Activated CD8-positive, alpha-beta T cell treated with anti-CD3 and anti-CD28 coated beads for 36 hours (primary cell): ENCODE results near the gene LRMDA. TPM values are rescaled to one million over a fixed set of nuclear protein-coding genes. Genes with fewer than 3 reads are reported as not detected.

ENCODE experiments used
- ATAC-seq: fragments of 200-7000 bp; cut with Tn5 transposase; one replicate; pipeline ENCODE4 v1.10.0; 2021; ENCODE audit warnings: mild to moderate bottlenecking, moderate library complexity
- CTCF ChIA-PET: fragments of 350-600 bp; sonication (Branson Sonifier 250); formaldehyde crosslinking; loops from one replicate; lab custom pipeline; 2021; ENCODE audit warnings: antibody characterized with exemption; lab: Charles Lee
- POLR2A ChIA-PET: fragments of 350-600 bp; sonication (Branson Sonifier 250); formaldehyde crosslinking; loops from one replicate; lab custom pipeline; 2021; ENCODE audit warnings: antibody characterized with exemption; lab: Charles Lee
- DNase-seq: peaks from one replicate; pipeline ENCODE4 v3.0.0-alpha.2; 2020
- H3K27ac Mint-ChIP-seq: one replicate; pipeline ENCODE4 v1.8.0; 2021; ENCODE audit warnings: mild to moderate bottlenecking, mixed read lengths
- H3K27me3 Mint-ChIP-seq: one replicate; pipeline ENCODE4 v1.8.0; 2021; ENCODE audit warnings: mixed read lengths
- H3K36me3 Mint-ChIP-seq: one replicate; pipeline ENCODE4 v1.8.0; 2021; ENCODE audit warnings: low read depth, mixed read lengths
- H3K4me1 Mint-ChIP-seq: one replicate; pipeline ENCODE4 v1.8.0; 2021; ENCODE audit warnings: low read depth, mixed read lengths
- H3K4me3 Mint-ChIP-seq: one replicate; pipeline ENCODE4 v1.8.0; 2021; ENCODE audit warnings: mild to moderate bottlenecking, moderate library complexity, mixed read lengths
- H3K9me3 Mint-ChIP-seq: one replicate; pipeline ENCODE4 v1.8.0; 2021; ENCODE audit warnings: mixed read lengths
- intact Hi-C: fragments of 100-400 bp; cut with micrococcal nuclease; formaldehyde crosslinking; loops from one replicate; pipeline ENCODE4 v1.10.0; 2022
- total RNA-seq, 2 experiments: library from RNA; stranded (reverse); gene quantifications; one replicate each; pipeline ENCODE4 v1.2.3, GENCODE V29; 2021
- TF ChIP-seq, protein P1 (sequence below): fragments of 200-600 bp; IDR thresholded peaks from one replicate; pipeline ENCODE4 v1.8.0; 2022; ENCODE audit warnings: antibody characterized with exemption, mild to moderate bottlenecking

LRMDA gene
- total RNA-seq, 2 experiments from 2014 or later: not detected

DNA sequence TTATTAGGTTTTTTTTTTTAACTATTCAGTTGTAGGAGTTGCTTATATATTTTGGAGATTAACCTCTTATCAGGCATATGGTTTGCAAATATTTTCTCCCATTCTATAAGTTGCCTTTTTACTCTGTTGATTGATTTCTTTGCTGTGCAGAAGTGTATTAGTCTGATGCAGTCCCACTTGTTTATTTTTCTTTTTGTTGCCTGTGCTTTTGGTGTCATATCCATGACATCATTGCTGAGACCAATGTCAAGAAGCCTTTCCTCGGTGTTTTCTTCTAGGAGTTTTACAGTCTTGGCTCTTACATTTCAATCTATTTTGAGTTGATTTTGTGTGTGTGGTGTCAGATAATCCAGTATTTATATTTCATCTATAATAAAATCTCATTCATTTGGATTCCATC lies 155.4 kb downstream of the LRMDA start:
- Mint-ChIP-seq H3K4me3 (no peak overlapping the region), H3K4me1 (no peaks in the 10 kb centered on the region), H3K27me3 (no peaks in the 10 kb centered on the region), H3K27ac (no peak overlapping the region), H3K36me3 (no peaks in the 10 kb centered on the region), H3K9me3 (peaks cover 12% of the 10 kb centered on the region)
- intact Hi-C loops: no loop called here
- DNase-seq (no peak), ATAC-seq (no peak)
- POLR2A ChIA-PET: no interaction called here
- TF ChIP-seq, protein P1, sequence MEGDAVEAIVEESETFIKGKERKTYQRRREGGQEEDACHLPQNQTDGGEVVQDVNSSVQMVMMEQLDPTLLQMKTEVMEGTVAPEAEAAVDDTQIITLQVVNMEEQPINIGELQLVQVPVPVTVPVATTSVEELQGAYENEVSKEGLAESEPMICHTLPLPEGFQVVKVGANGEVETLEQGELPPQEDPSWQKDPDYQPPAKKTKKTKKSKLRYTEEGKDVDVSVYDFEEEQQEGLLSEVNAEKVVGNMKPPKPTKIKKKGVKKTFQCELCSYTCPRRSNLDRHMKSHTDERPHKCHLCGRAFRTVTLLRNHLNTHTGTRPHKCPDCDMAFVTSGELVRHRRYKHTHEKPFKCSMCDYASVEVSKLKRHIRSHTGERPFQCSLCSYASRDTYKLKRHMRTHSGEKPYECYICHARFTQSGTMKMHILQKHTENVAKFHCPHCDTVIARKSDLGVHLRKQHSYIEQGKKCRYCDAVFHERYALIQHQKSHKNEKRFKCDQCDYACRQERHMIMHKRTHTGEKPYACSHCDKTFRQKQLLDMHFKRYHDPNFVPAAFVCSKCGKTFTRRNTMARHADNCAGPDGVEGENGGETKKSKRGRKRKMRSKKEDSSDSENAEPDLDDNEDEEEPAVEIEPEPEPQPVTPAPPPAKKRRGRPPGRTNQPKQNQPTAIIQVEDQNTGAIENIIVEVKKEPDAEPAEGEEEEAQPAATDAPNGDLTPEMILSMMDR: no peak
- CTCF ChIA-PET: no interaction called here

DNA sequence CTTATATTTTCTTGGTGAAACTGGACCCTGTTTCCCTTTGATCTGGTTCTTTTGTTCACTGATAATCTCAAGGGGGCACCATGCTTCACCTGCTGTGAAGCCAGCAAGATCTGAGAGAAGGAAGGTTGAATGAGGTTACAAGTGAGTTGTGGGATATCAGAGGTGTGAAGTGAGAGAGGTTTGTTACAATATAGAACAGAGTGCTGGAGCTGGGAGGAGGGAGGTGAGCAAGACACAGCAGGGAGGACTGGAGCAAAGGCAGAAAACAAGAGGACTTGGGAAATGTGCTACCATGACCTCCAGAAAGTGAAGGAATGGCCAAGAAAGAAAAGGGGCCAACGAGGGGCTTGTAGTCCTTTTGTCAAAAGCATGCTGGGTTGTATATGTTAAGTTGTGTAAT lies 156.6 kb downstream of the LRMDA start:
- ChIA-PET CTCF (no interaction called here), POLR2A (no interaction called here)
- Mint-ChIP-seq H3K4me3 (no peak overlapping the region), H3K27me3 (peaks cover 3% of the 10 kb centered on the region), H3K9me3 (peaks cover 5% of the 10 kb centered on the region), H3K4me1 (no peaks in the 10 kb centered on the region), H3K36me3 (no peaks in the 10 kb centered on the region), H3K27ac (no peak overlapping the region)
- no peak for ATAC-seq
- TF ChIP-seq, protein P1: no peak
- DNase-seq: no peak
- intact Hi-C loops: no loop called here

DNA sequence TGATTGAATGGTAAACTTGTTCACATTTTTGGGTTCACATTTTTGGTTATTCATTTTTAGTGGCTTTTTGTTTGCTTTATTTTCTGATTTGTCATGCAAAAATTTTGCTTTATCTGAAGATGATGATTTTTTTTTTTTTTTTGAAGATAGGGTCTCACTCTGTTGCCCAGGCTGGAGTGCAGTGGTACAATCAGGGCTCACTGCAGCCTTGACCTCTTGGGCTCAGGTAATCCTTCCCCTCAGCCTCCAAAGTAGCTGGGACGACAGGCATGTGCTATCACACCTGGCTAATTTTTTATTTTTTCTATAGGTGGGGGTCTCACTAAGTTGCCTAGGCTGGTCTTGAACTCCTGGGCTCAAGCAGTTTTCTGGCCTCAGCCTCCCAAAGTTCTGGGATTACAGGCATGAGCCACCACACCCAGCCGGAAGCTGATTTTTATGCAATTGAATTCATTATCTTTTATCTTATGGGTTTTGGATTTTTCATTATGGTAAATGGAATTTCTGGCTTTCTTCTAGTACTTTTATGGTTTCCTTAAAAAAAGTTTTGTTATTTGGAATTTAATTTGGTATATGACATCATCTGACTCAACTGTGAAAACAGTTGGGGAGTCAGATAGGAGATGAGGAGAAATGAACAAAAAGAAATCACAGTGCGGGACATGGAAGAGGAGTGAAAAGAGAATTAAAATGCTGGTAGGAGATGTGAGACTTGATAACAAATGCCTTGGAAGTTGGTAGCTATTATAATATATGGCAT lies 158.7 kb downstream of the LRMDA start:
- Mint-ChIP-seq H3K4me3 (no peak overlapping the region), H3K27me3 (peaks cover 3% of the 10 kb centered on the region), H3K36me3 (no peaks in the 10 kb centered on the region), H3K4me1 (no peaks in the 10 kb centered on the region), H3K9me3 (no peaks in the 10 kb centered on the region), H3K27ac (no peak overlapping the region)
- POLR2A ChIA-PET: no interaction called here
- TF ChIP-seq, protein P1: no peak
- CTCF ChIA-PET: no interaction called here
- DNase-seq (no peak), ATAC-seq (no peak)
- intact Hi-C loops: no loop called here

DNA sequence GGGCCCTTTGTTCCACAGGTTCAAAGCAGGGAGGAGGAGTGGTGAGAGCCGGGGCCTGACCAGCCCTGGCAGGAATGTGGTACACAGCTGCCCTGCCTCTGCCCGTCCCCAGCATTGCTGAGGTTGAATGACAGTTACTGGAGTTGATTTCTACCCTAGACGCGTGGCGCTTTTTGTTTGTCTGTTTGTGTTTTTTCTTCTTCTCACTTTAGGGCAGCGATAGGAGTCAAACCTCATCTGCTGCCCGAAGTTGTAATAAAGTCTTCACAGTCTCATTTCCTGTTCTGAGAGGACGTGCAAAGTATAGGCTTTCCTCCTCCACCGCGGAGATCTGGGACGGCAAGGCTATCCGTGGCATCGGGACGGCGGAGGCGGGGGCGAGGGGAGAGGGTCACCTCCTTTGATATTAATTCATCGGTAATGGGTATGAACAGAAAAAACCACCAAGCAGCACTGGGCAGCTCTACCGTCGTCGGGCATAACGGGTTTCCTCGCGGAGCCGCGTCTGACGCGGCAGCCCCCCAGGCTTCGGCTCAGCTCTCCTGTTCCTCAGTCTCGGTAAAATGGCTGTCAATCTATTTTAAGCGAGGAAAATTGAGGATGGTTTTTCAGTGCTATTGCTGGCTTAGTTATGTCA lies 160.8 kb downstream of the LRMDA start:
- intact Hi-C loops: no loop called here
- TF ChIP-seq, protein P1: no peak
- H3K9me3 Mint-ChIP-seq: no peaks in the 10 kb centered on the region

More for the DNA sequence above, 160.8 kb downstream of the LRMDA start:
- CTCF ChIA-PET: no interaction called here
- Mint-ChIP-seq H3K4me1 (no peaks in the 10 kb centered on the region), H3K27me3 (peaks cover 3% of the 10 kb centered on the region), H3K27ac (no peak overlapping the region), H3K36me3 (no peaks in the 10 kb centered on the region), H3K4me3 (no peak overlapping the region)
- POLR2A ChIA-PET: no interaction called here
- ATAC-seq (no peak), DNase-seq (no peak)
